Neural cell (in vitro differentiated cells): ENCODE results near the gene DAP.

ENCODE experiments used
- EP300 ChIP-seq: fragments of 450-650 bp; conservative IDR thresholded peaks from 2 replicates; pipeline ENCODE4 v1.6.1; 2014; ENCODE audit warnings: antibody characterized with exemption, mild to moderate bottlenecking, moderate library complexity; ENCODE audit not compliant: poor library complexity, severe bottlenecking
- POLR2AphosphoS5 ChIP-seq: IDR thresholded peaks from 2 replicates; pipeline ENCODE4 v1.6.1; 2012
- REST ChIP-seq: IDR thresholded peaks from 2 replicates; pipeline ENCODE4 v1.6.1; 2012; ENCODE audit warnings: borderline replicate concordance
- TAF1 ChIP-seq: IDR thresholded peaks from 2 replicates; pipeline ENCODE4 v1.6.1; 2012; ENCODE audit warnings: low read depth
- TF ChIP-seq, protein P1 (sequence below): fragments of 450-650 bp; IDR thresholded peaks from 2 replicates; pipeline ENCODE4 v1.5.1; 2014; ENCODE audit warnings: antibody characterized with exemption, mild to moderate bottlenecking, moderate library complexity; ENCODE audit not compliant: poor library complexity, severe bottlenecking

- TF ChIP-seq, protein P1, sequence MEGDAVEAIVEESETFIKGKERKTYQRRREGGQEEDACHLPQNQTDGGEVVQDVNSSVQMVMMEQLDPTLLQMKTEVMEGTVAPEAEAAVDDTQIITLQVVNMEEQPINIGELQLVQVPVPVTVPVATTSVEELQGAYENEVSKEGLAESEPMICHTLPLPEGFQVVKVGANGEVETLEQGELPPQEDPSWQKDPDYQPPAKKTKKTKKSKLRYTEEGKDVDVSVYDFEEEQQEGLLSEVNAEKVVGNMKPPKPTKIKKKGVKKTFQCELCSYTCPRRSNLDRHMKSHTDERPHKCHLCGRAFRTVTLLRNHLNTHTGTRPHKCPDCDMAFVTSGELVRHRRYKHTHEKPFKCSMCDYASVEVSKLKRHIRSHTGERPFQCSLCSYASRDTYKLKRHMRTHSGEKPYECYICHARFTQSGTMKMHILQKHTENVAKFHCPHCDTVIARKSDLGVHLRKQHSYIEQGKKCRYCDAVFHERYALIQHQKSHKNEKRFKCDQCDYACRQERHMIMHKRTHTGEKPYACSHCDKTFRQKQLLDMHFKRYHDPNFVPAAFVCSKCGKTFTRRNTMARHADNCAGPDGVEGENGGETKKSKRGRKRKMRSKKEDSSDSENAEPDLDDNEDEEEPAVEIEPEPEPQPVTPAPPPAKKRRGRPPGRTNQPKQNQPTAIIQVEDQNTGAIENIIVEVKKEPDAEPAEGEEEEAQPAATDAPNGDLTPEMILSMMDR: no peak
- TF ChIP-seq EP300 (no peak), POLR2AphosphoS5 (no peak), TAF1 (no peak), REST (no peak)
Measured at GRCh38 chr5:10669983-10670382, 91.1 kb downstream of the DAP start.
